22Rv1 (cell line): Measurements from ENCODE around the gene COL4A1.

Experiments used
- ZFX ChIP-seq: fragments of 450-650 bp; IDR thresholded peaks from 2 replicates; pipeline ENCODE4 v1.6.1; 2017; ENCODE audit warnings: antibody characterized with exemption, borderline replicate concordance
- TF ChIP-seq, protein P1 (sequence below): fragments of 450-650 bp; IDR thresholded peaks from 2 replicates; pipeline ENCODE4 v1.5.1; 2017; ENCODE audit warnings: mild to moderate bottlenecking

DNA sequence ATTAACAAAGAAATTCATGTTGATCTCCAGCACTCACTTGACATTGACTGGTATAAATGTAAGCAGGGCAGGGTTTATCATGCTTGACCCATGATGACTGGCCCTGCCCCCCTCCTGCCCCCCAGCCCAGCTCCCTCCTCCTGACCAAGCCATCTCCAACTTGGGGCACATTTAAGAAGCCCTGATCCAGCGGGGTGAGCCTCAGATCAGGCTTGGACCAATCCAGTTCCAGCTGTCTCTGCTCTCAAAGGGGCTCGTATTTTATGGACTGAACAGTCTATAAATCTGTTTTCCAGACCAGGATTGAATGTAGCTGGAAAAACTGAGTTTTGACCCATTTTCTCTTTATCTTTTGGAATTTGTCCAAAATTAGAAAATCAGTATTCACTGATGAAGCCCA, 100.0 kb downstream of the COL4A1 start:
- TF ChIP-seq, protein P1, sequence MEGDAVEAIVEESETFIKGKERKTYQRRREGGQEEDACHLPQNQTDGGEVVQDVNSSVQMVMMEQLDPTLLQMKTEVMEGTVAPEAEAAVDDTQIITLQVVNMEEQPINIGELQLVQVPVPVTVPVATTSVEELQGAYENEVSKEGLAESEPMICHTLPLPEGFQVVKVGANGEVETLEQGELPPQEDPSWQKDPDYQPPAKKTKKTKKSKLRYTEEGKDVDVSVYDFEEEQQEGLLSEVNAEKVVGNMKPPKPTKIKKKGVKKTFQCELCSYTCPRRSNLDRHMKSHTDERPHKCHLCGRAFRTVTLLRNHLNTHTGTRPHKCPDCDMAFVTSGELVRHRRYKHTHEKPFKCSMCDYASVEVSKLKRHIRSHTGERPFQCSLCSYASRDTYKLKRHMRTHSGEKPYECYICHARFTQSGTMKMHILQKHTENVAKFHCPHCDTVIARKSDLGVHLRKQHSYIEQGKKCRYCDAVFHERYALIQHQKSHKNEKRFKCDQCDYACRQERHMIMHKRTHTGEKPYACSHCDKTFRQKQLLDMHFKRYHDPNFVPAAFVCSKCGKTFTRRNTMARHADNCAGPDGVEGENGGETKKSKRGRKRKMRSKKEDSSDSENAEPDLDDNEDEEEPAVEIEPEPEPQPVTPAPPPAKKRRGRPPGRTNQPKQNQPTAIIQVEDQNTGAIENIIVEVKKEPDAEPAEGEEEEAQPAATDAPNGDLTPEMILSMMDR = no peak
- no peak for TF ChIP-seq ZFX
